GM18508 (cell line): Measurements from ENCODE around the gene COPS3.
"Not testable (repeated sequence)": the region's sequence is repeated elsewhere in the genome, so short reads cannot be mapped to it uniquely, and the experiment has no call there.

Source experiments
- ATAC-seq: cut with Tn5 transposase; IDR thresholded peaks from one replicate; pipeline ENCODE4 v1.9.1; 2021; ENCODE audit warnings: moderate number of reproducible peaks; ENCODE audit not compliant: insufficient read depth, unreplicated experiment

Gene COPS3

GRCh38 chr17:17303010-17303846 lies 22.2 kb upstream of the COPS3 start, which contains the start of gene NT5M:
Gene NT5M, plus strand, starts transcription at chr17:17303373. Its CDS starts 178 bp downstream, at chr17:17303551.
- ATAC-seq, result no peak

GRCh38 chr17:17301659-17302058 lies 20.6 kb upstream of the COPS3 start:
- ATAC-seq, result not testable (repeated sequence)

DNA sequence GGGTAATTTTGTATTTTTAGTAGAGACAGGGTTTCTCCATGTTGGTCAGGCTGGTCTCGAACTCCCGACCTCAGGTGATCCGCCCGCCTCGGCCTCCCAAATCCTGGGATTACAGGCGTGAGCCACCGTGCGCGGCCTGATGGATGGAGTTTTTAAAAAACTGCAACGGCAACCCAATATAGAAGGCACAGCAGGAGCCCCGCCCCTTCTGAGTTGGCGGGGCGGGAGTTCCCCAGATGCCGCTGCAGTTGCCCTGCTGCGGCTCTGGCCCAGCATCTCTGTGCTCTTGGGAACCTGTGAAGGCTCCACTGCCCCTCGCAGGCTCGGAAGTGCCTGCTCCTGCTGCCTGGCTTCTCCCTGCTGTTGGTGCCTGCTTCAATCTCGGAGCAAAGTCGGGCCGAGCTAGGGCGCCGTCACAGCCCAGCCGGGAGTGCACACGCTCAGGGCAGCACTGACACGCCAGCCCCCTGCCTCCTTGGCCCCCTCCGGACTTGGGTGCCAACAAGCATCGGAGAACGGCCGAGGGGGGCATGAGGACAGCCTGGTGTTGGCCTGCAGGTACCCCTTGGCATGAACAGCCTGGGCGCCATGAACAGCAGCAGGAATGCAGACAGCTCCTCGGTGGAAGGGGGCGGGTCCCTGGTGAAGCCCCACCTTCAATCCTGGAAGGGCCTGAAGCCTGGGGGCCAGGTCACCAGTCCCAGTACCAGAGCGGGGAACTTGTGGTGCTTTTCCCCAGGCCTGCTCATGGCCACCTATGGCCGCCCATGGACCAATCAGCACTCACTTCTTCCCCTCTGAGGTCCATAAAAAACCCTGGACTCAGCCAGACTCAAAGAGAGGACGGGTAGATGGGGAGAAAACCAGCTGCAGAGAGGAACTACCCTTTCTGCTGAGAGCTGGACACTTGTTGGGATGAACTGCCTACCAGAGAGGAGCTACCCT lies 19.9 kb upstream of the COPS3 start:
- no peak for ATAC-seq

- no peak for ATAC-seq
Observed at GRCh38 chr17:17298108-17298507, 17.1 kb upstream of the COPS3 start.

- ATAC-seq, result no peak
Observed at GRCh38 chr17:17297217-17297616, 16.2 kb upstream of the COPS3 start.

- no peak for ATAC-seq
Observed at GRCh38 chr17:17295141-17295540, 14.1 kb upstream of the COPS3 start.

DNA sequence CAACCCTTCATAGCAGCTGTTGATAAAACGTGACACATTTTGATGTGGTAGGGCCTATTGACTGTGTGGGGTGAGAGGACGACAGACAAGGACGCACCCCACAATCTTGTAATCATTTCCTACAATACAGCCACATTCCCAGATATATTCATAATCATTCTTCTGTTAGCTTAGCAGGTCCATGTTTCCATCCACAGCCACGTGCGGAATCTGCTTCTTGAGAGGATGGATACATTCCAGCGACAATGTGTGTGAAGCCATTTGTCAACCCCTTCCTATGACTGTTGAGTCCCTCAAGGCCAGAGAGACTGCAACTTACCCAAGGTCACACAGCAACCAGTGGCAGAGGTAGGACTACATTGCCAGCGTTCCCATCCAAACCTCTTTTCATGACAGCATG lies 8.7 kb upstream of the COPS3 start:
- no peak for ATAC-seq

GRCh38 chr17:17289086-17289485 lies 8.0 kb upstream of the COPS3 start:
- no peak for ATAC-seq

DNA sequence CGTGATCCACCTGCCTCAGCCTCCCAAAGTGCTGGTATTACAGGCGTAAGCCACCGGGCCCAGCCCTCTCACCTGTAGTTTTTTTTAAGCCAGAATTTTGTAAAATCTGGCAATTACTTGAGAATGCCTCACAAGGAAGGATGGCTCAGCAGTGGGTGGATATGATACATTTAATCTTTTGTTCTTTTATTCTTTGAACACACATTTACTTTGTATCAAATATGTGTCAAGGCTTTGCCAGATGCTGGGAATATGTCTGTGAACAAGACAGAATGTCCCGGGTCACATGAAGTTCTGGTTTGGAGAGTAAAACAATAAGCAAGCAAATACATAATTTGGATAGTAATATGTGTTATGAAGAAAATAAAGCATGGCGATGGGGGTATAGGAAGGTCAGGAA lies 4.9 kb upstream of the COPS3 start:
- ATAC-seq, result no peak

- no peak for ATAC-seq
Observed at GRCh38 chr17:17279316-17279715, 1.7 kb downstream of the COPS3 start.

DNA sequence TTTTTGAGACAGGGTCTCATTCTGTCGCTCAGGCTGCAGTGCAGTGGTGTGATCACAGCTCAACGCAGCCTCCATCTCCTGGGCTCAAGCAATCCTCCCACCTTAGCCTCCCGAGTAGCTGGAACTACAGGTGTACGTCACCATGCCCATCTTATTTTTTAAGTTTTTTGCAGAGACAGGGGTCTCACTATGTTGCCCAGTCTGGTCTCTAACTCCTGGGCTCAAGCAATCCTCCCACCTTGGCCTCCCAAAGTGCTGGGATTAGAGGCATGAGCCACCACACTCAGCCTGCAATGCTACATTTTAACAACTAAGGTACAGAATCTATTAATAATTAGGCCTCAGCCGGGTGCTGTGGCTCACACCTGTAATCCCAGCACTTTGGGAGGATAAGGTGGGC lies 3.6 kb downstream of the COPS3 start:
- ATAC-seq, result not testable (repeated sequence)

- ATAC-seq, result no peak
Observed at GRCh38 chr17:17275971-17276370, 5.1 kb downstream of the COPS3 start.

- no peak for ATAC-seq
Observed at GRCh38 chr17:17269926-17270773, 10.9 kb downstream of the COPS3 start.

DNA sequence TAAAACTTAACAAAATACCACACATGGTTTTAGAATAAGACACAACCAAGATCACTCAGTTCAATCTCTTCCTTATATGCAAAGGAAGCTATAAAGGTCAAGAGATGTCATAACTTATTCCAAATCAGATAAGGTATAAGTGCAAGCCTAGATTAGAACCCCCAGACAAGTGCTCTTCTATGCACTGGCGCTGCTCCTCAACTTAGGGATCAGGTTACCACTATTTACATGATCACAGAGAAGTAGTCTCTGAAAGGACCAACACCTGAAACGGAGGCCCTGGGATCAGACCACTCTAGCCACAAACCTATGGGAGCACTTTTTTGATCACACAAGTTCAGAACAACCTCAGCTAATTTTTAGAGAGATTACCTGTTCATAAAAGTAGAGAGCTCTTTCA lies 16.6 kb downstream of the COPS3 start:
- ATAC-seq, result no peak

DNA sequence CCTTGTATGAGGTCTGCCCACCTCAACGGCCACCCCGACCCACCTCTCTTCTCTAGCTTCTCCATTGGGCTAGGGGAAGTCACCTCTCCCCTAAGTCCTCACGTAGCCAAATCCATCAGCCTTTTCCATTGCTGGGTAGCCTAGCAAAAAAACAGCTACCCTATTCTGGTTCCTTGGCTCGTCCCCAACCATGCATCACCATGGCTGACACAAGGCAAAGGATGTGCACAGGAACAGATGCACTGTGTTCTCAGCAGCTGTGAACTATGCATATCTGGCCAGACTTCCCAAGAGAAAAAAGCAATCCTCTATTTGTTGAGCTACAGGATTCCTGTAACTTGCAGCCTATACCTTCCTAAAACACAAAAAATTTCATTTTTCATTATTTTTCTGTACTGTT lies 22.0 kb downstream of the COPS3 start:
- ATAC-seq, result no peak

DNA sequence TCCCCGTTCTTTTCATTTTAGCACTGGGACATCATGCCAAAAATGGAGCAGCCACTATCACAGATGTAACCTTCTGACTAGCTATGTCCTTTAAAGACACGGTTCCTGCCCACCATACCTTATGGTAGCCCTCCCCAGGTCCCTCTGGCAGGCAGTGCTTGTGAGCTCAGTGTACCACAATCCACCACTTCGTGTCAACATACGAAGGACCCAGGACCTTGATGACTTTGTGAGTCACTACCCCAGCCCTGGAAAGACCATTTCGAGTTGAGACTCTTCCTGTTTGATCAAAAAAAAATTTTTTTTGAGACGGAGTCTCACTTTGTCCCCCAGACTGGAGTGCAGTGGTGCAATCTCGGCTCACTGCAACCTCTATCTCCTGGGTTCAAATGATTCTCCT lies 23.0 kb downstream of the COPS3 start:
- no peak for ATAC-seq

GRCh38 chr17:17256316-17256715 lies 24.7 kb downstream of the COPS3 start:
- ATAC-seq, result no peak

DNA sequence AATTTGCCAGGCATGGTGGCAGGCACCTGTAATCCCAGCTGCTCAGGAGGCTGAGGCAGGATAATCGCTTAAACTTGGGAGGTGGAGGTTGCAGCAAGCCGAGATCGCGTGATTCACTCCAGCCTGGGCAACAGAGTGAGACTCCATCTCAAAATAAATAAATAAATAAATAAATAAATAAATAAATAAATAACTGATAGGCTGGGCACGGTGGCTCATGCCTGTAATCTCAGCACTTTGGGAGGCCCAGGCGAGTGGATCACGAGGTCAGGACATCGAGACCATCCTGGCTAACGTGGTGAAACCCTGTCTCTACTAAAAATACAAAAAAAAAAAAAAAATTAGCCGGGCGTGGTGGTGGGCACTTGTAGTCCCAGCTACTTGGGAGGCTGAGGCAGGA lies 25.4 kb downstream of the COPS3 start:
- not testable (repeated sequence) for ATAC-seq

- no peak for ATAC-seq
Observed at GRCh38 chr17:17254036-17254435, 27.0 kb downstream of the COPS3 start.

DNA sequence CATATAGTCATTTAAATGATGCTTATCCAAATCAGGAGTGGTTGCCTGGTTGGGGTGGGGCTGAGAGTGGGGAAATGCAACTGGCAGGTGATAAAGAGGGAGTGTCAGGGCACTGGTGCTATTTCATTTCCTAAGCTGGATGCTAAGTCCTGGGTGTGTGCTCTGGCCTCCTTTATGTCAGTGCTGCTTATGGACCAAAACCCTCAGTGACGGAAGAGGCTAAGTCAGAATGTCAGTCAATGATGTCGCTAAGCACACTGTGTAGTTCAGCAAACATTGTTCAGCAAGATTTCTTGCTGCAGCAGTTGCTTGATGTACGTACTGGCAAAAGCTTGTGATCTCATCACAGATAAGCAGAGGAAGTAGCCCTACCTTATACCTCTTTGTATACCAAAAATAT lies 27.6 kb downstream of the COPS3 start:
- ATAC-seq, result no peak
